Epithelial cell of esophagus (primary cell): Measurements from ENCODE around the gene POLDIP2.
A peak's percentile ranks its signal among the peaks of the same experiment; 100 is the strongest.

ENCODE experiments used
- DNase-seq: peaks from one replicate; pipeline ENCODE4 v3.0.0; 2010; ENCODE audit warnings: low read depth
- H3K4me3 ChIP-seq: 2 replicates; pipeline ENCODE4 v1.5.1; 2011; ENCODE audit warnings: mild to moderate bottlenecking, low read length, control low read depth
- CTCF ChIP-seq: IDR thresholded peaks from 2 replicates; pipeline ENCODE4 v1.5.1; 2011; ENCODE audit warnings: low read depth, mild to moderate bottlenecking, low read length, control low read depth, inconsistent platforms; ENCODE audit not compliant: insufficient read depth; ENCODE audit errors: missing control alignments

Gene POLDIP2

GRCh38 chr17:28381141-28381825 lies 24.0 kb upstream of the POLDIP2 start:
- H3K4me3 ChIP-seq: no peak overlapping the region
- peak; percentile 44 for DNase-seq
- peak; percentile 37 for TF ChIP-seq CTCF

GRCh38 chr17:28379814-28380801 lies 22.8 kb upstream of the POLDIP2 start:
- TF ChIP-seq CTCF: no peak
- DNase-seq: peak; percentile 100
- H3K4me3 ChIP-seq: no peak overlapping the region

GRCh38 chr17:28372945-28373274 lies 15.6 kb upstream of the POLDIP2 start:
- DNase-seq: no peak
- H3K4me3 ChIP-seq: no peak overlapping the region
- TF ChIP-seq CTCF: no peak

GRCh38 chr17:28372203-28372944 lies 15.0 kb upstream of the POLDIP2 start:
- no peak for TF ChIP-seq CTCF
- no peak for DNase-seq
- H3K4me3 ChIP-seq: no peak overlapping the region

- no peak for TF ChIP-seq CTCF
- no peak within 1 kb of the TSS for H3K4me3 ChIP-seq
- DNase-seq: no peak
These were observed 14.2 kb upstream of the POLDIP2 start, which contains the start of gene SARM1 for GRCh38 chr17:28371245-28372202. Gene SARM1, plus strand, starts transcription at chr17:28371694. Its CDS starts 339 bp downstream, at chr17:28372033.

- no peak overlapping the region for H3K4me3 ChIP-seq
- TF ChIP-seq CTCF: no peak
- DNase-seq: no peak
These were observed 13.4 kb upstream of the POLDIP2 start for GRCh38 chr17:28370744-28371103.
